HEK293 (cell line): ENCODE data around the gene CLNK.

Experiments used
- CTCF ChIA-PET: fragments of 350-600 bp; formaldehyde crosslinking; extraction: SDS; loops from one replicate; lab custom pipeline; 2021; ENCODE audit warnings: antibody characterized with exemption; lab: Yijun Ruan, JAX
- POLR2A ChIA-PET: fragments of 300-600 bp; formaldehyde crosslinking; extraction: SDS; loops from one replicate; lab custom pipeline; 2020; ENCODE audit warnings: antibody characterized with exemption, inconsistent platforms; lab: Yijun Ruan, JAX
- H3K27ac ChIP-seq: fragments of 200-500 bp; sonication (Bioruptor generic); 2 replicates; pipeline ENCODE4 v1.5.1; 2014; ENCODE audit warnings: low read depth, low read length, control low read depth, inconsistent platforms; ENCODE audit errors: extremely low read depth
- H3K36me3 ChIP-seq, 2 experiments: fragments of 200-500 bp in 1 of 2; sonication (Bioruptor generic) in 1 of 2; 1 replicate in 1 of 2; 2 replicates in 1 of 2; pipeline ENCODE4 v1.5.1; 2014 to 2017; ENCODE audit warnings: inconsistent platforms in 2 of 2, low read length in 2 of 2; ENCODE audit not compliant: control insufficient read depth in 2 of 2, insufficient read depth in 1 of 2
- H3K4me1 ChIP-seq: fragments of 200-500 bp; sonication (Bioruptor generic); 2 replicates; pipeline ENCODE4 v1.5.1; 2014; ENCODE audit warnings: mild to moderate bottlenecking, low read length, inconsistent platforms; ENCODE audit not compliant: control insufficient read depth, insufficient read depth
- H3K4me3 ChIP-seq: 2 replicates; pipeline ENCODE4 v1.5.1; 2011; ENCODE audit warnings: low read depth, mild to moderate bottlenecking, control low read depth, low read length, moderate library complexity
- H3K9me3 ChIP-seq: fragments of 200-500 bp; sonication (Bioruptor generic); 2 replicates; pipeline ENCODE4 v1.5.1; 2014; ENCODE audit warnings: low read depth, low read length, inconsistent platforms; ENCODE audit not compliant: control insufficient read depth, insufficient read depth
- GFI1B ChIP-seq: fragments of 450-650 bp; formaldehyde crosslinking; IDR thresholded peaks from 2 replicates; pipeline ENCODE4 v1.5.1; 2016; ENCODE audit warnings: missing biosample characterization, missing genetic modification characterization
- PRDM1 ChIP-seq: fragments of 450-650 bp; formaldehyde crosslinking; IDR thresholded peaks from 2 replicates; pipeline ENCODE4; 2016; ENCODE audit warnings: missing biosample characterization, missing genetic modification characterization
- SCRT2 ChIP-seq: fragments of 450-650 bp; formaldehyde crosslinking; IDR thresholded peaks from 2 replicates; pipeline ENCODE4 v1.5.1; 2016; ENCODE audit warnings: missing biosample characterization, missing genetic modification characterization
- SETDB1 ChIP-seq: IDR thresholded peaks from one replicate; pipeline ENCODE4 v1.6.1; 2017; ENCODE audit warnings: mild to moderate bottlenecking, low read length, moderate library complexity, mixed read lengths; ENCODE audit not compliant: insufficient read length
- SP7 ChIP-seq: fragments of 450-650 bp; formaldehyde crosslinking; IDR thresholded peaks from 2 replicates; pipeline ENCODE4 v1.5.1; 2016; ENCODE audit warnings: missing biosample characterization, missing genetic modification characterization
- ZNF621 ChIP-seq: fragments of 450-650 bp; formaldehyde crosslinking; IDR thresholded peaks from 2 replicates; pipeline ENCODE4 v1.5.1; 2017; ENCODE audit warnings: missing biosample characterization, missing genetic modification characterization
- ZNF658 ChIP-seq: fragments of 450-650 bp; formaldehyde crosslinking; IDR thresholded peaks from 2 replicates; pipeline ENCODE4; 2016; ENCODE audit warnings: missing biosample characterization, missing genetic modification characterization
- ZNF660 ChIP-seq: fragments of 450-650 bp; IDR thresholded peaks from 2 replicates; pipeline ENCODE4 v1.5.1; 2018; ENCODE audit warnings: missing biosample characterization, mild to moderate bottlenecking, missing genetic modification characterization
- TF ChIP-seq, protein P1 (sequence below): fragments of 450-650 bp; formaldehyde crosslinking; IDR thresholded peaks from 2 replicates; pipeline ENCODE4 v1.5.1; 2016; ENCODE audit warnings: missing biosample characterization, missing genetic modification characterization
- TF ChIP-seq, protein P2 (sequence below): fragments of 450-650 bp; formaldehyde crosslinking; IDR thresholded peaks from 2 replicates; pipeline ENCODE4 v1.5.1; 2016; ENCODE audit warnings: missing biosample characterization, missing genetic modification characterization
- TF ChIP-seq, protein P3 (sequence below): fragments of 450-650 bp; formaldehyde crosslinking; IDR thresholded peaks from 2 replicates; pipeline ENCODE4 v1.5.1; 2016; ENCODE audit warnings: missing biosample characterization, missing genetic modification characterization

CLNK gene, protein sequence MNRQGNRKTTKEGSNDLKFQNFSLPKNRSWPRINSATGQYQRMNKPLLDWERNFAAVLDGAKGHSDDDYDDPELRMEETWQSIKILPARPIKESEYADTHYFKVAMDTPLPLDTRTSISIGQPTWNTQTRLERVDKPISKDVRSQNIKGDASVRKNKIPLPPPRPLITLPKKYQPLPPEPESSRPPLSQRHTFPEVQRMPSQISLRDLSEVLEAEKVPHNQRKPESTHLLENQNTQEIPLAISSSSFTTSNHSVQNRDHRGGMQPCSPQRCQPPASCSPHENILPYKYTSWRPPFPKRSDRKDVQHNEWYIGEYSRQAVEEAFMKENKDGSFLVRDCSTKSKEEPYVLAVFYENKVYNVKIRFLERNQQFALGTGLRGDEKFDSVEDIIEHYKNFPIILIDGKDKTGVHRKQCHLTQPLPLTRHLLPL

DNA sequence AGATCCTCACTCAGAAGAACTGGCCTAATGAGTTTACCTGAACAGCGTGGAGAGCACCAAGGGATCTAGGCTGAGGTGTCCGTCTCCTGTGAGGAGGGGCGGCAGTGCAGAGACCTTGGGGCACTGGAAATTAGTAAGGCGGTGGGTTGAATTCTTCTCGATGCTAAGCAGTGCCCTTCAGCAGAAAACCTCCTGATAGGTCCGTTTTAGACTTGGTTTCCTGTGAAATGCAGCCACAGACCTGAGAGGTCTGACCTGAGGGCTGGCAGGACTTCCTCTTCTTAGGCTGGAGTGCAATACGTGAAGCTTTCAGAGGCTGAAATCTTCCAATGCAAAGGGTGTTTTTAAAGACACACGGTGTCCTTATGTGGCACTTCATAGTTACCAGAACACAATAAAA is at the start of gene CLNK:
Gene CLNK, minus strand, starts transcription at position 138 of the 400 bp plus-strand sequence. CDS start 16,899 bp downstream, outside the sequence.
- ChIA-PET CTCF (no interaction called here), POLR2A (no interaction called here)
- no peak within 1 kb of the TSS for H3K4me3 ChIP-seq
- H3K9me3 ChIP-seq, result no peaks in the 10 kb centered on the region
- no peaks in the 10 kb centered on the region for H3K4me1 ChIP-seq
- H3K27ac ChIP-seq, result no peak within 1 kb of the TSS
- no peak for TF ChIP-seq ZNF660 (tag by site-specific recombination)
- TF ChIP-seq, protein P1, sequence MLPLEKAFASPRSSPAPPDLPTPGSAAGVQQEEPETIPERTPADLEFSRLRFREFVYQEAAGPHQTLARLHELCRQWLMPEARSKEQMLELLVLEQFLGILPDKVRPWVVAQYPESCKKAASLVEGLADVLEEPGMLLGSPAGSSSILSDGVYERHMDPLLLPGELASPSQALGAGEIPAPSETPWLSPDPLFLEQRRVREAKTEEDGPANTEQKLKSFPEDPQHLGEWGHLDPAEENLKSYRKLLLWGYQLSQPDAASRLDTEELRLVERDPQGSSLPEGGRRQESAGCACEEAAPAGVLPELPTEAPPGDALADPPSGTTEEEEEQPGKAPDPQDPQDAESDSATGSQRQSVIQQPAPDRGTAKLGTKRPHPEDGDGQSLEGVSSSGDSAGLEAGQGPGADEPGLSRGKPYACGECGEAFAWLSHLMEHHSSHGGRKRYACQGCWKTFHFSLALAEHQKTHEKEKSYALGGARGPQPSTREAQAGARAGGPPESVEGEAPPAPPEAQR (tag by site-specific recombination), result no peak
- TF ChIP-seq, protein P2, sequence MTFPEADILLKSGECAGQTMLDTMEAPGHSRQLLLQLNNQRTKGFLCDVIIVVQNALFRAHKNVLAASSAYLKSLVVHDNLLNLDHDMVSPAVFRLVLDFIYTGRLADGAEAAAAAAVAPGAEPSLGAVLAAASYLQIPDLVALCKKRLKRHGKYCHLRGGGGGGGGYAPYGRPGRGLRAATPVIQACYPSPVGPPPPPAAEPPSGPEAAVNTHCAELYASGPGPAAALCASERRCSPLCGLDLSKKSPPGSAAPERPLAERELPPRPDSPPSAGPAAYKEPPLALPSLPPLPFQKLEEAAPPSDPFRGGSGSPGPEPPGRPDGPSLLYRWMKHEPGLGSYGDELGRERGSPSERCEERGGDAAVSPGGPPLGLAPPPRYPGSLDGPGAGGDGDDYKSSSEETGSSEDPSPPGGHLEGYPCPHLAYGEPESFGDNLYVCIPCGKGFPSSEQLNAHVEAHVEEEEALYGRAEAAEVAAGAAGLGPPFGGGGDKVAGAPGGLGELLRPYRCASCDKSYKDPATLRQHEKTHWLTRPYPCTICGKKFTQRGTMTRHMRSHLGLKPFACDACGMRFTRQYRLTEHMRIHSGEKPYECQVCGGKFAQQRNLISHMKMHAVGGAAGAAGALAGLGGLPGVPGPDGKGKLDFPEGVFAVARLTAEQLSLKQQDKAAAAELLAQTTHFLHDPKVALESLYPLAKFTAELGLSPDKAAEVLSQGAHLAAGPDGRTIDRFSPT (tag by site-specific recombination), result no peak
- no peak for TF ChIP-seq SCRT2 (tag by site-specific recombination)
- TF ChIP-seq, protein P3, sequence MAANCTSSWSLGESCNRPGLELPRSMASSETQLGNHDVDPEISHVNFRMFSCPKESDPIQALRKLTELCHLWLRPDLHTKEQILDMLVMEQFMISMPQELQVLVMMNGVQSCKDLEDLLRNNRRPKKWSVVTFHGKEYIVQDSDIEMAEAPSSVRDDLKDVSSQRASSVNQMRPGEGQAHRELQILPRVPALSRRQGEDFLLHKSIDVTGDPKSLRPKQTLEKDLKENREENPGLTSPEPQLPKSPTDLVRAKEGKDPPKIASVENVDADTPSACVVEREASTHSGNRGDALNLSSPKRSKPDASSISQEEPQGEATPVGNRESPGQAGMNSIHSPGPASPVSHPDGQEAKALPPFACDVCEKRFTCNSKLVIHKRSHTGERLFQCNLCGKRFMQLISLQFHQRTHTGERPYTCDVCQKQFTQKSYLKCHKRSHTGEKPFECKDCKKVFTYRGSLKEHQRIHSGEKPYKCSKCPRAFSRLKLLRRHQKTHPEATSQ (tag by site-specific recombination), result no peak
- TF ChIP-seq SETDB1, result no peak
- H3K36me3 ChIP-seq, result no peaks in the 10 kb centered on the region

DNA sequence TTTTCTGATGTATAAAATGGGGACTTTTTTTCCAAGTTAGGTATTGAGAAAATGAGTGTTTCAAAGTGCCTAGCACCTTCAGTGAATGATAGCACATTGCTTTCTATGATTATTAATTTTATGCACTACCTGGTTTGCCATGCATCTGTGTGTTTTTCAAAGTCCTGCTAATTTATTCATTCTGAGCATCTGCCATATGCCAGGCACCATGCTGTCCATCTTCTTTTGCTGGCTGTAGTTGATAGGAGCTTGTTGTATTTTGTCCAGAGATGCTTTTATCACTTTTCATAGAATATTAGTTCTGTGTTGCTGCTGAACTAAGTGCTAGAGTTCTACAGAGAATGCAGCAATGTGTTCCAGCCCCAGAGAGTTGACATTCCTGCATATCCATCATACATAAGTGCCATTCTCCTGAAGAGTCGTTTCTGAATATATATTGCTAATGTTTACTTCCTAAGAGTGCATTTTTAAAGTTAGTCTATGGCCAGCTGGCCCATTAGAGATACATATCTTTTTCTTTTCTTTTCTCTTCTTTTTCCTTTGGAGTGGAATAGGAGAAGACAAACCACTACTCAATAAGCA is 49.0 kb upstream of the CLNK start:
- ChIA-PET CTCF (interaction anchor here (0.6 kb wide), 1 partner anchor 20 kb away, joined by 3 read pairs; no protein-coding TSS in a partner anchor), POLR2A (no interaction called here)
- H3K36me3 ChIP-seq, result no peaks in the 10 kb centered on the region
- no peaks in the 10 kb centered on the region for H3K4me1 ChIP-seq
- H3K9me3 ChIP-seq, result no peaks in the 10 kb centered on the region
- no peak overlapping the region for H3K27ac ChIP-seq
- H3K4me3 ChIP-seq, result no peak overlapping the region
- TF ChIP-seq PRDM1 (tag by site-specific recombination), result no peak
- no peak for TF ChIP-seq SP7
- no peak for TF ChIP-seq GFI1B (tag by site-specific recombination)

DNA sequence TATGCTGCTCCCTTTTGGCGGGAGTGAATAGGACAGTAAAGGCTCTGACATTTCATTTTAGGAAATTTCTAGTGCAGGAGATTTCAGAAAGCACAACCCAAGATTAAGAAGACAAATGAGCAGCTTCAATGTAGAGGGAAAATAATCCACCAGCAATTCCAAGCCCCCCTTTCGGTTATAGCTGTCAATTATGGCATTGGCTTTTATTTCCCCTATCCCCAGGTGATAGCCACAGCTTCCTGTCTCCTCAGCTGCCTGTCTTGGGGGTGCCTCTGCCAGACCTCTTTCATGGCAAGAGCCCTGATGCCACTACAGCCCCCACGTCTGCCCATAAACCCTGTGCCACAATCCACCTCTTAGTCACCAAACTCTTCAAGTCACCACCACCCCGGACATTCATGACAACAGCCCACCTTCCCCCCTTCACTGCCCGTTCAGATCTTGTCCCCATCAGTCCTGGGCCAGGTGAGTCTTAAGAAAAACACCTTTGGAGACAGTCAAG is 48.4 kb upstream of the CLNK start:
- no peak for TF ChIP-seq ZNF621
- TF ChIP-seq ZNF658 (tag by site-specific recombination), result no peak
- POLR2A ChIA-PET, result no interaction called here
- H3K9me3 ChIP-seq, result no peaks in the 10 kb centered on the region
- no peak overlapping the region for H3K4me3 ChIP-seq
- no peaks in the 10 kb centered on the region for H3K36me3 ChIP-seq
- CTCF ChIA-PET, result no interaction called here
- no peaks in the 10 kb centered on the region for H3K4me1 ChIP-seq
- no peak overlapping the region for H3K27ac ChIP-seq
